GM12874 (cell line): Measurements from ENCODE around the gene VPS13D.

ENCODE experiments used
- CTCF ChIP-seq: IDR thresholded peaks from 2 replicates; pipeline ENCODE4 v1.5.1; 2011; ENCODE audit warnings: low read depth, mild to moderate bottlenecking, control low read depth, low read length, moderate library complexity; ENCODE audit not compliant: insufficient read depth

Gene VPS13D

GRCh38 chr1:12333036-12333785 is 103.4 kb downstream of the VPS13D start:
- no peak for TF ChIP-seq CTCF

GRCh38 chr1:12335815-12336214 is 106.0 kb downstream of the VPS13D start:
- no peak for TF ChIP-seq CTCF

- no peak for TF ChIP-seq CTCF
Measured at GRCh38 chr1:12336413-12336812, 106.6 kb downstream of the VPS13D start.

GRCh38 chr1:12338017-12338416 is 108.2 kb downstream of the VPS13D start:
- no peak for TF ChIP-seq CTCF

- TF ChIP-seq CTCF = no peak
Measured at GRCh38 chr1:12338823-12339222, 109.0 kb downstream of the VPS13D start.

- TF ChIP-seq CTCF = no peak
Measured at GRCh38 chr1:12339396-12339795, 109.6 kb downstream of the VPS13D start.

GRCh38 chr1:12339811-12340543 is 110.1 kb downstream of the VPS13D start:
- TF ChIP-seq CTCF = no peak
